Cardiac muscle cell (in vitro differentiated cells and primary cell): ENCODE measurements around the gene FNDC3B. TPM values are rescaled to one million over a fixed set of nuclear protein-coding genes. Genes with fewer than 3 reads are reported as not detected.

ENCODE experiments used
- DNase-seq, 2 donors: peaks; one replicate each; pipeline versions ENCODE4 v3.0.0 to v3.0.0-alpha.2; 2010 to 2017; ENCODE audit warnings: low read depth in 1 of 2, low spot score in 1 of 2
- H3K27ac ChIP-seq: fragments of 200-600 bp; sonication (generic); 2 replicates; pipeline ENCODE4 v1.5.1; 2016
- H3K27me3 ChIP-seq: fragments of 200-600 bp; sonication (generic); 2 replicates; pipeline ENCODE4 v1.6.0; 2016; ENCODE audit warnings: control low read depth
- H3K36me3 ChIP-seq: fragments of 200-600 bp; sonication (generic); 2 replicates; pipeline ENCODE4 v1.5.1; 2016; ENCODE audit warnings: control low read depth
- H3K4me1 ChIP-seq: fragments of 200-600 bp; sonication (generic); 2 replicates; pipeline ENCODE4 v1.8.1; 2017; ENCODE audit warnings: low read depth, mild to moderate bottlenecking, mixed run types
- H3K4me3 ChIP-seq: fragments of 200-600 bp; sonication (generic); 2 replicates; pipeline ENCODE4 v1.5.1; 2016; ENCODE audit warnings: mild to moderate bottlenecking
- H3K9me3 ChIP-seq: fragments of 200-600 bp; sonication (generic); 2 replicates; pipeline ENCODE4 v1.5.1; 2017; ENCODE audit warnings: low read depth, mild to moderate bottlenecking, control low read depth
- polyA plus RNA-seq: library from polyadenylated mRNA; unstranded; fragments of >200 nt; fragmentation: Nextera tagmentation; extraction: Ambion mirVana; gene quantifications from 2 replicates; pipeline ENCODE4 v1.2.1, GENCODE V29; 2016
- total RNA-seq: library from RNA; depleted of rRNA; stranded (reverse); fragments of >200 nt; gene quantifications from 2 replicates; pipeline ENCODE4 v1.2.3, GENCODE V29; 2016
- TF ChIP-seq, protein P1 (sequence below): IDR thresholded peaks from 2 replicates; pipeline ENCODE4 v1.5.1; 2012; ENCODE audit warnings: low read depth, mild to moderate bottlenecking, low read length

FNDC3B gene
- total and polyA plus RNA-seq, 2 experiments from 2014 or later: 55.2 to 62.3 TPM

DNA sequence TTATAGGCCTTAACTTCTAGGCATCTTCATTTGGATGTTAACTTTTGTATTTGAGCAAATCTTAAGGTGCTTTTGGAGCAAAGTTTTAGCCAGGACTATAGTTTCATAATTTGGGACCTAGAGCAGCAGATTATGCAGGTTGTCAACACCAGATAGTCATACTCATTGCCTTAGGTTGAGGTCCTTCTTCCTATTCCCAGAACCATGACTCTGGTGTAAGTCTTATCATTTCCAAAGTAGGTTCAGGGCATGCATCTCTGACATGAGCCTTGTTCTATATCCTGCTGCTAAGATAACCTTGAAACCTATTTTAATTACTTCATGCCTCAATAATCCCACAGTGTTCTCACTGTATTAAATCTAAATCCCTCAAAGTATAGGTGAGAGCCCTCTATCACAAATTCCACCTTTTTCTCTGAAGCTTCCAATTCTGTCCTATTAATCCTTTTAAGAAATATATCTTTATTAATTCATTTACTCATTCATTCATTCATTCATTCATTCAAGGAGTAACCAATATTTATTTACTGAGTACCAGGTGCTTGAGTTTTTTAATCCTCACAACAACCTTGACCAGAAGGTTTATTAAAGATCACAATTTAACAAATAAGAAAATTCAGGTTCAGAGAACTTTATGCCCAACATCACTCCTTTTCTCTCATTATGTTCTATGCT, 2.7 kb upstream of the FNDC3B start:
- no peak for DNase-seq
- Histone ChIP-seq H3K4me1 (peaks cover 19% of the 10 kb centered on the region), H3K9me3 (no peaks in the 10 kb centered on the region), H3K36me3 (no peaks in the 10 kb centered on the region), H3K27ac (no peak overlapping the region), H3K27me3 (no peaks in the 10 kb centered on the region), H3K4me3 (no peak overlapping the region)
- TF ChIP-seq, protein P1, sequence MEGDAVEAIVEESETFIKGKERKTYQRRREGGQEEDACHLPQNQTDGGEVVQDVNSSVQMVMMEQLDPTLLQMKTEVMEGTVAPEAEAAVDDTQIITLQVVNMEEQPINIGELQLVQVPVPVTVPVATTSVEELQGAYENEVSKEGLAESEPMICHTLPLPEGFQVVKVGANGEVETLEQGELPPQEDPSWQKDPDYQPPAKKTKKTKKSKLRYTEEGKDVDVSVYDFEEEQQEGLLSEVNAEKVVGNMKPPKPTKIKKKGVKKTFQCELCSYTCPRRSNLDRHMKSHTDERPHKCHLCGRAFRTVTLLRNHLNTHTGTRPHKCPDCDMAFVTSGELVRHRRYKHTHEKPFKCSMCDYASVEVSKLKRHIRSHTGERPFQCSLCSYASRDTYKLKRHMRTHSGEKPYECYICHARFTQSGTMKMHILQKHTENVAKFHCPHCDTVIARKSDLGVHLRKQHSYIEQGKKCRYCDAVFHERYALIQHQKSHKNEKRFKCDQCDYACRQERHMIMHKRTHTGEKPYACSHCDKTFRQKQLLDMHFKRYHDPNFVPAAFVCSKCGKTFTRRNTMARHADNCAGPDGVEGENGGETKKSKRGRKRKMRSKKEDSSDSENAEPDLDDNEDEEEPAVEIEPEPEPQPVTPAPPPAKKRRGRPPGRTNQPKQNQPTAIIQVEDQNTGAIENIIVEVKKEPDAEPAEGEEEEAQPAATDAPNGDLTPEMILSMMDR: no peak

DNA sequence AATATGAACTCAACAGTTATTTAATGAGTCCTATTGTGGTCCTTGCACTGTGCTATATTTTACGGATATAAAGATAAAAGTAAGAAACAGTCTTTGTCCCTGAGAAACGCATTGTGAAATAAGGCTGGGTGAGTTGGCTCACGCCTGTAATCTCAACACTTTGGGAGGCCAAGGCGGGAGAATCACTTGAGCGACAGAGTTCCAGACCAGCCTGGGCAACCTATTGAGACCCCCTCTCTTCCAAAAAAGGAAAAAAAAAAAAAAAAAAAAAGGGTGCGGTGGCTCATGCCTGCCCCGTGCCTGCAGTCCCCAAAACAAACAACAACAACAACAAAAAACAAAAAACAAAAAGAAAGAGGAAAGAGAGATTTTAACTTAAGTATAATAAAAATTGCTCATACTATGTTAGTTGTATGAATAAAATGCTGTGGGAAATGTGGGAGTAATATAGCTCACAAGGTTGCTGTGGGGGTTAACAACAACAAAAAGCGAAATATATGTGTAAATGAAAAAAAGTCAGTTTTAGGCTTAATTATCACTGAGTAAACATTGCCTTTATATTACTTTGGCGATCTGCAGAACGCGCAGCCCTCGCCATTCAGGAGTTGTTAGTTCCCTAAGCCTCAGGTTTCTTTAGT, 461 bp upstream of the FNDC3B start:
- peak in 1 of 2 donors; percentile 81 for DNase-seq
- H3K9me3 ChIP-seq: no peaks in the 10 kb centered on the region
- H3K27me3 ChIP-seq: no peaks in the 10 kb centered on the region
- H3K4me3 ChIP-seq: peak overlapping the region; percentile 88
- peaks cover 31% of the 10 kb centered on the region for H3K4me1 ChIP-seq
- H3K36me3 ChIP-seq: no peaks in the 10 kb centered on the region
- H3K27ac ChIP-seq: peak overlapping the region; percentile 95
- TF ChIP-seq, protein P1: no peak

DNA sequence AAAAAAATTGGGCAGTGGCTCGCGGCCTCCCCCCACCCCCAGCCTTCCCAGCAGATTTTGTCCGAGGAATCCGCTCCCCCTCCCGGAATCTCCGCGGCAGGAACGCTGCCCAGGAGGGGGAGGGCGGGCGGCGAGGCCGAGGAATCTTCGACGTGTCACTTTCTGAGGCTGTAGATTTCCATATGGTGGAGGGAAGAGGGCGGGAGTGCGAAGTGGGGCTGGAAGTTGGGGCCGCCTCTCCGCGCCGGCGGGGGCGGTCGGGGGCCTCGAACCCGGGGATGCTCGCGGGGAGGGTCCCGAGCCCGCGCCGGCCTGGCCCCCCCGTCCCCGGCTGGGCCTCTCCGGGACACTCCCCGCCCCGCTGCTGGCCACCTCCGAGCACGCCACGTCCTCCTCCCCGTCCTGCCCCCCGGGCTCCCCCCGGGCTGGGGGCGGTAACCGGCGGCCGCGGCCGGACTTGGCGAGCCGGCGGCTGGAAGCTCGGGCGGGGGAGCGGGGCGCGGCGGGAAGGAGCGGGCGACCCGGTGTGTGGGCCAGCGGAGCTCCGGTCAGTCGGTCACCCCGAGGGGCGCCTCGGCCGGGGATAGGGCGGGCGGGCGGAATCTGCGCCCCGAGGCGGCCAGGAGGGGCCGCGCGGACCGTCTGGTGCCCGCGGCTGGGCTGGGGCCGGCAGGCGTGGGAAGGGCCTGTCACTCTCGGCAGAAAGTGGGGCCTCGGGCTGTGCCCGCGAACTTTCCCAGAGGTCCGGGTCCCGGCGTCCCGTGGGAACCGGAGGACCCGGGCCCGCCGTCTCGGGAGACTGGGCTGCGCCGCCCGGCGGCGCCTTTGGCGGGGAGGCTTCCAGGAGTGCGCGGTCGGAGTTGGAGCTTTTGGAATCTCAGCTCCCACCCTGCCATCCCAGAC, 951 bp downstream of the FNDC3B start:
- TF ChIP-seq, protein P1: peak; percentile 38
- H3K27me3 ChIP-seq: no peaks in the 10 kb centered on the region
- H3K9me3 ChIP-seq: no peaks in the 10 kb centered on the region
- H3K36me3 ChIP-seq: no peaks in the 10 kb centered on the region
- peak overlapping the region; percentile 88 for H3K4me3 ChIP-seq
- peak overlapping the region; percentile 95 for H3K27ac ChIP-seq
- DNase-seq: peak; percentile 77 to 95
- H3K4me1 ChIP-seq: peaks cover 45% of the 10 kb centered on the region

DNA sequence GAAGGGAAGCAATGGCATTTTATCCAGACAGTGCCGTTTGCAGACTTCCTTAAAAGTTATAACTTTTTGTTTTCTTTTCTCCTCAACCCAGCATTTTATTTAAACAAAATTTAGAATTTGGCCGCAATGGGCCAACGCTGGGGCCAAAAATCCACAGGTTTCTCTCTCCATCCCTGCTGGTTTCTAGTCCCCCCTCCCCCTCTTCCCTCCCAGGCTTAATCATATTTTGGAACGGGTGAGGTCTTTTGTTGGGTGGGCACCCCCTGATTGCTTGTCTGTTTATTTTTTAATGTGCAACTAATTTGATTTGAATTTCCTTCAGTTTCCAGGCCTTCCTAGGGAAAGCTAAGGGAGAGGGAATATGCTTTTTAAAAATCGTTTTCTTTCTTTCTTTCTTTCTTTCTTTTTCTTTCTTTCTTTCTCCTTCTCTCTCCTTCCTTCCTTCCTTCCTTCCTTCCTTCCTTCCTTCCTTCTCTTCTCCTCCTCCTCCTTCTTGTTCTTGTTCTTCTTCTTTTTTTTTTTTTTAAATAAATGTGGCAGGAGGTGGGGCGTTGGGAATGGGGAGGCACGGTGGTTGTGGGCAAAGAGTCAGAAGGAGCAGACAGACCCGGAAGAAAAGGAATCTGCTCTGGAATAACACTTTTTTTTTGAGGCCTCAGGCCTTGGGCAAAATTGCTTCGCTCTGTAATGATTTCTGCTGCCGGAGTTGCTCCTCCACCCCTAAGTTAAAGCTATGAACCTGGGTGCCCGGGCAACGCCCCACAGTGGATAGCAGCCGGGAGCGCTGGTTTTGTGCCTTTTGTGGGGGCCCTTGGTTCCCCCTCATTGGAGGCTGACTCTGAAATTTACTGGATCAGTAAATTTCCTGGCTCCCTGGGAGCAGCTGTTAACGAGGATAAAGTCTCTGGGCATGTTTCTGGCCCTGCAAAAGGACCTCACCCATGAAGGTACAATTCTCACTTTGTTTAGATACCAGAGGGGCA, 1.9 kb downstream of the FNDC3B start:
- TF ChIP-seq, protein P1: no peak

More for the DNA sequence above, 1.9 kb downstream of the FNDC3B start:
- Histone ChIP-seq H3K27ac (peak overlapping the region; percentile 95), H3K4me1 (peaks cover 51% of the 10 kb centered on the region), H3K36me3 (no peaks in the 10 kb centered on the region), H3K9me3 (no peaks in the 10 kb centered on the region), H3K4me3 (peak overlapping the region; percentile 88), H3K27me3 (no peaks in the 10 kb centered on the region)
- peak in 1 of 2 donors; percentile 73 for DNase-seq
